Adrenal gland (tissue), 12 donors: Measurements from ENCODE around the gene RPE65. TPM values are rescaled to one million over a fixed set of nuclear protein-coding genes. Genes with fewer than 3 reads are reported as not detected.

ENCODE experiments used
- DNase-seq, 7 donors: peaks; one replicate each; pipeline ENCODE4 v3.0.0-alpha.2; 2019 to 2020
- H3K27ac ChIP-seq, 5 donors: fragments of 200-600 bp; sonication (generic) in 4 of 5; 1 replicate in 3 of 5; 2 replicates in 2 of 5; pipeline versions ENCODE4 v1.5.1 to v1.8.0; 2016 to 2020; ENCODE audit warnings: mild to moderate bottlenecking in 1 of 5
- H3K27me3 ChIP-seq: fragments of 200-600 bp; 2 replicates; pipeline ENCODE4 v1.8.0; 2021
- H3K36me3 ChIP-seq, 2 donors: fragments of 200-600 bp; replicated peaks in 1 of 2; 1 replicate in 1 of 2; 2 replicates in 1 of 2; pipeline versions ENCODE4 v1.5.1 to v1.8.0; 2018 to 2022
- H3K4me1 ChIP-seq, 2 donors: fragments of 200-600 bp; replicated peaks in 1 of 2; 1 replicate in 1 of 2; 2 replicates in 1 of 2; pipeline versions ENCODE4 v1.5.1 to v1.8.0; 2018 to 2021
- H3K4me3 ChIP-seq, 4 donors: fragments of 200-600 bp; sonication (generic) in 3 of 4; one replicate each; pipeline ENCODE4 v1.5.1; 2016 to 2018
- H3K9me3 ChIP-seq, 3 donors: fragments of 200-600 bp; sonication (generic) in 1 of 3; replicated peaks in 1 of 3; 1 replicate in 2 of 3; 2 replicates in 1 of 3; pipeline versions ENCODE4 v1.5.1 to v1.8.0; 2016 to 2021
- CTCF ChIP-seq, 6 experiments: fragments of 450-650 bp in 4 of 6; fragments of 200-600 bp in 2 of 6; sonication (generic) in 1 of 6; IDR thresholded peaks; 1 replicate in 5 of 6; 2 replicates in 1 of 6; pipeline versions ENCODE4 v1.5.1 to v1.8.0; 2016 to 2021; ENCODE audit warnings: antibody characterized with exemption in 6 of 6, mild to moderate bottlenecking in 2 of 6, moderate library complexity in 1 of 6
- POLR2A ChIP-seq, 2 donors: fragments of 450-650 bp; IDR thresholded peaks; one replicate each; pipeline ENCODE4 v1.6.1; 2017; ENCODE audit warnings: antibody characterized with exemption in 2 of 2, mild to moderate bottlenecking in 2 of 2, moderate library complexity in 1 of 2
- WGBS, 4 donors: extraction: QIAGEN DNeasy Blood & Tissue Kit in 2 of 4; methylation state at CpG; one replicate each; pipeline versions ENCODE4 v1.1.5 to v1.1.7; 2013 to 2017; 5-methylcytosine and 5-hydroxymethylcytosine counted together
- intact Hi-C, 2 donors: fragments of 100-400 bp; cut with DNase I; formaldehyde crosslinking; loops; one replicate each; pipeline versions ENCODE4 v1.14.1 to v1.15.0; 2022 to 2023
- polyA plus RNA-seq, 3 donors: library from polyadenylated mRNA; stranded (reverse); fragments of 200-250 nt in 2 of 3; fragments of 350-450 nt in 1 of 3; fragmentation: Illumina TruSeq in 1 of 3; extraction: RNeasy Lipid Tissue Mini Kit (QIAGEN cat#74804) in 1 of 3; gene quantifications; one replicate each; pipeline ENCODE4 v1.2.3, GENCODE V29; 2013 to 2014
- total RNA-seq, 9 donors: library from RNA; depleted of rRNA in 4 of 9; stranded (reverse); fragments of >200 nt in 4 of 9; fragments of 120-200 nt in 1 of 9; fragmentation: NEBNext Ultra II Directional in 1 of 9; extraction: Animal tissue kit (Norgen Biotek cat#: 25700) in 1 of 9; gene quantifications; one replicate each; pipeline versions ENCODE4 v1.1.0 to v1.2.4, GENCODE V29; 2013 to 2023
- donor health status: healthy with polysubstance abuse.
- donor health status: Bipolar disorder and iron deficiency.
- donor health status: DM: yes; HTN: yes; CAD: no.
- donor health status: DM: no; HTN: no; CAD: no.
- donor health status: DM: no; HTN: no; CAD: no.
- donor health status: DM: yes; HTN: yes; CAD: no.

Gene RPE65
- total and polyA plus RNA-seq, 12 donors = 0.06 TPM; not detected in 11

- 58 to 88% (median 70%) methylated on average over 3 of the region's 3 CpGs for WGBS, 4 donors
- TF ChIP-seq POLR2A (IDR thresholded peaks at IDR 0.05) (no peak), CTCF (IDR thresholded peaks at IDR 0.05) (no peak)
Measured at GRCh38 chr1:68485431-68486022, 35.8 kb upstream of the RPE65 start.

GRCh38 chr1:68484618-68485017 lies 34.9 kb upstream of the RPE65 start:
- intact Hi-C loops = no loop called here
- TF ChIP-seq POLR2A (IDR thresholded peaks at IDR 0.05) (no peak), CTCF (IDR thresholded peaks at IDR 0.05) (no peak)
- H3K27me3 ChIP-seq = no peaks in the 10 kb centered on the region
- H3K36me3 ChIP-seq = no peaks in the 10 kb centered on the region
- H3K27ac ChIP-seq = no peak overlapping the region
- H3K4me1 ChIP-seq = no peaks in the 10 kb centered on the region
- no peak overlapping the region for H3K4me3 ChIP-seq
- H3K9me3 ChIP-seq = no peaks in the 10 kb centered on the region
- DNase-seq = no peak
- 95 to 100% (median 100%) methylated on average over 1 of the region's 1 CpG for WGBS, 4 donors

More at GRCh38 chr1:68485431-68486022, 35.8 kb upstream of the RPE65 start:
- intact Hi-C loops = no loop called here
- Histone ChIP-seq H3K27ac (no peak overlapping the region), H3K27me3 (no peaks in the 10 kb centered on the region), H3K36me3 (no peaks in the 10 kb centered on the region), H3K9me3 (no peaks in the 10 kb centered on the region), H3K4me3 (no peak overlapping the region), H3K4me1 (no peaks in the 10 kb centered on the region)
- no peak for DNase-seq

- TF ChIP-seq POLR2A (IDR thresholded peaks at IDR 0.05) (no peak), CTCF (IDR thresholded peaks at IDR 0.05) (no peak)
- WGBS, 4 donors = 89 to 96% (median 95%) methylated on average over 3 of the region's 3 CpGs
- no peak overlapping the region for H3K4me3 ChIP-seq
- no peaks in the 10 kb centered on the region for H3K9me3 ChIP-seq
- DNase-seq = no peak
- no peak overlapping the region for H3K27ac ChIP-seq
- intact Hi-C loops = no loop called here
- H3K36me3 ChIP-seq = no peaks in the 10 kb centered on the region
- no peaks in the 10 kb centered on the region for H3K27me3 ChIP-seq
- no peaks in the 10 kb centered on the region for H3K4me1 ChIP-seq
Measured at GRCh38 chr1:68481041-68481440, 31.3 kb upstream of the RPE65 start.

GRCh38 chr1:68479501-68479900 lies 29.7 kb upstream of the RPE65 start:
- Histone ChIP-seq H3K36me3 (no peaks in the 10 kb centered on the region), H3K9me3 (no peaks in the 10 kb centered on the region), H3K27ac (no peak overlapping the region), H3K27me3 (no peaks in the 10 kb centered on the region), H3K4me1 (no peaks in the 10 kb centered on the region), H3K4me3 (no peak overlapping the region)
- TF ChIP-seq POLR2A (IDR thresholded peaks at IDR 0.05) = no peak
- no peak for TF ChIP-seq CTCF (IDR thresholded peaks at IDR 0.05)
- 95 to 100% (median 98%) methylated on average over 2 of the region's 2 CpGs for WGBS, 4 donors
- DNase-seq = no peak
- intact Hi-C loops = loop anchor here in 1 of 2 donors (10.0 kb wide), 1 partner anchor 1255 kb away; no protein-coding TSS in a partner anchor
